HepG2 (cell line): Measurements from ENCODE around the gene C1D. TPM values are rescaled to one million over a fixed set of nuclear protein-coding genes. Genes with fewer than 3 reads are reported as not detected.

ENCODE experiments used
- ATAC-seq: fragments of 200-7000 bp; cut with Tn5 transposase; 3 replicates; pipeline ENCODE4 v1.9.1; 2020; ENCODE audit warnings: mild to moderate bottlenecking, moderate library complexity
- BruUV-seq: library from RNA; stranded (reverse); fragments of 400-500 nt; replicated peaks from 2 replicates; lab custom pipeline; 2021; lab: Mats Ljungman, UMichigan
- CTCF ChIA-PET: fragments of 300-600 bp; formaldehyde crosslinking; extraction: SDS; loops from one replicate; lab custom pipeline; 2021; ENCODE audit warnings: low total read pairs, inconsistent platforms, low intra/inter-chr PET ratio; lab: Yijun Ruan, JAX
- POLR2A ChIA-PET: fragments of 350-600 bp; sonication (Branson Sonifier 250); formaldehyde crosslinking; loops from one replicate; lab custom pipeline; 2020; ENCODE audit warnings: antibody characterized with exemption, inconsistent platforms; lab: Yijun Ruan, JAX
- DNase-seq: peaks from one replicate; pipeline ENCODE4 v3.0.0-alpha.2; 2015; ENCODE audit warnings: low spot score
- FAIRE-seq: peaks from 3 replicates; lab custom pipeline; 2011; peaks lifted over from hg19 to GRCh38; lab: Jason Lieb, UNC
- H2AFZ ChIP-seq: one replicate; pipeline ENCODE4 v1.6.1; 2011; ENCODE audit warnings: low read length, inconsistent platforms
- H3K27ac ChIP-seq: fragments of 300-600 bp; 3 replicates; pipeline ENCODE4 v1.8.0; 2011; ENCODE audit warnings: mixed run types, mild to moderate bottlenecking, mixed read lengths, low read length, inconsistent platforms; ENCODE audit not compliant: insufficient read depth; ENCODE audit errors: extremely low read length
- H3K27me3 ChIP-seq, 2 experiments: fragments of 200-600 bp in 1 of 2; 2 replicates in 1 of 2; 3 replicates in 1 of 2; pipeline versions ENCODE4 v1.6.0 to v1.8.0; 2011; ENCODE audit warnings: low read length in 2 of 2, mild to moderate bottlenecking in 2 of 2, moderate library complexity in 2 of 2, inconsistent platforms in 1 of 2; ENCODE audit not compliant: insufficient read depth in 2 of 2, control insufficient read depth in 1 of 2
- H3K36me3 ChIP-seq, 2 experiments: fragments of 200-600 bp in 1 of 2; replicated peaks in 1 of 2; 2 replicates in 1 of 2; 3 replicates in 1 of 2; pipeline versions ENCODE4 v1.5.1 to v1.8.0; 2011; ENCODE audit warnings: low read length in 2 of 2, inconsistent platforms in 1 of 2; ENCODE audit not compliant: insufficient read depth in 2 of 2, control insufficient read depth in 1 of 2
- H3K4me1 ChIP-seq: 2 replicates; pipeline ENCODE4 v1.5.1; 2012; ENCODE audit warnings: low read length, inconsistent platforms; ENCODE audit not compliant: insufficient read depth
- H3K4me2 ChIP-seq: 2 replicates; pipeline ENCODE4 v1.6.0; 2011; ENCODE audit warnings: low read depth, low read length, inconsistent platforms
- H3K4me3 ChIP-seq, 3 experiments: fragments of 200-600 bp in 1 of 3; sonication (generic), shearing (Covaris generic) in 1 of 3; replicated peaks in 1 of 3; 2 replicates each; pipeline ENCODE4 v1.5.1; 2011 to 2016; ENCODE audit warnings: low read length in 3 of 3, inconsistent platforms in 2 of 3, low read depth in 2 of 3, mild to moderate bottlenecking in 2 of 3, control low read depth in 1 of 3, mixed read lengths in 1 of 3; ENCODE audit not compliant: insufficient read depth in 1 of 3
- H3K79me2 ChIP-seq: one replicate; pipeline ENCODE4 v1.6.1; 2011; ENCODE audit warnings: low read length, inconsistent platforms; ENCODE audit not compliant: insufficient read depth
- H3K9ac ChIP-seq: 2 replicates; pipeline ENCODE4 v1.6.0; 2011; ENCODE audit warnings: mild to moderate bottlenecking, low read depth, low read length, inconsistent platforms; ENCODE audit not compliant: insufficient read depth
- H3K9me3 ChIP-seq: 2 replicates; pipeline ENCODE4 v1.5.1; 2012; ENCODE audit warnings: mild to moderate bottlenecking, low read length
- H4K20me1 ChIP-seq: 2 replicates; pipeline ENCODE4 v1.6.0; 2011; ENCODE audit warnings: inconsistent platforms, mild to moderate bottlenecking, low read length, moderate library complexity; ENCODE audit not compliant: insufficient read depth
- ATRX ChIP-seq: sonication (generic); formaldehyde crosslinking; IDR thresholded peaks from 2 replicates; pipeline ENCODE4 v1.4.0; 2020; ENCODE audit warnings: missing genetic modification reagents, borderline replicate concordance
- DPF2 ChIP-seq: sonication (generic); formaldehyde crosslinking; IDR thresholded peaks from 2 replicates; pipeline ENCODE4 v1.4.0; 2020; ENCODE audit warnings: mild to moderate bottlenecking, low read depth, missing genetic modification reagents, borderline replicate concordance
- PREB ChIP-seq: sonication (generic); formaldehyde crosslinking; IDR thresholded peaks from 2 replicates; pipeline ENCODE4 v1.4.0; 2020; ENCODE audit warnings: missing genetic modification reagents
- ZNF18 ChIP-seq: sonication (generic); formaldehyde crosslinking; IDR thresholded peaks from 2 replicates; pipeline ENCODE4 v1.8.0; 2022; ENCODE audit warnings: mild to moderate bottlenecking, missing genetic modification reagents; ENCODE audit not compliant: insufficient replicate concordance
- ZNF430 ChIP-seq: sonication (generic); formaldehyde crosslinking; IDR thresholded peaks from 2 replicates; pipeline ENCODE4 v1.9.0; 2021; ENCODE audit warnings: mild to moderate bottlenecking, missing genetic modification reagents
- ZNF609 ChIP-seq: sonication (generic); formaldehyde crosslinking; IDR thresholded peaks from 2 replicates; pipeline ENCODE4 v1.4.0; 2020; ENCODE audit warnings: mild to moderate bottlenecking, missing genetic modification reagents, borderline replicate concordance
- WGBS: methylation state at CpG from one replicate; pipeline ENCODE4 v1.1.6; 2017; ENCODE audit warnings: low lambda C conversion rate; 5-methylcytosine and 5-hydroxymethylcytosine counted together
- in situ Hi-C: cut with HindIII; loops from 2 replicates; pipeline ENCODE4 v1.10.0; 2017; ENCODE audit warnings: low pct_unique_long_range_greater_than_20kb; ENCODE audit not compliant: extremely low pct_ligation_motif_present
- intact Hi-C: fragments of 100-400 bp; cut with micrococcal nuclease; formaldehyde crosslinking; loops from one replicate; pipeline ENCODE4 v1.10.0; 2022; ENCODE audit not compliant: unreplicated experiment
- polyA plus RNA-seq, 8 experiments: library from polyadenylated mRNA; depleted of rRNA in 3 of 8; stranded (reverse) in 7 of 8; unstranded in 1 of 8; fragments of >200 nt; fragmentation: Illumina TruSeq in 4 of 8; extraction: Trizol in 4 of 8; gene quantifications; 2 replicates each; pipeline versions ENCODE4 v1.2.1 to v1.2.3, GENCODE V29; 2011 to 2016; ENCODE audit warnings: low read depth in 4 of 8, missing spikeins in 1 of 8, mixed read lengths in 1 of 8; ENCODE audit not compliant: insufficient read depth in 1 of 8
- total RNA-seq, 5 experiments: library from RNA; depleted of rRNA; stranded (reverse); fragments of >200 nt; fragmentation: Illumina TruSeq; extraction: Trizol; gene quantifications; 2 replicates each; pipeline ENCODE4 v1.2.3, GENCODE V29; 2016; ENCODE audit warnings: low read depth in 1 of 5

The C1D gene
- total and polyA plus RNA-seq, 2 of the 13 experiments (the other 11 are each of a cell fraction or from before 2014, with no cell fraction given), result 38.1 to 43.5 TPM

DNA sequence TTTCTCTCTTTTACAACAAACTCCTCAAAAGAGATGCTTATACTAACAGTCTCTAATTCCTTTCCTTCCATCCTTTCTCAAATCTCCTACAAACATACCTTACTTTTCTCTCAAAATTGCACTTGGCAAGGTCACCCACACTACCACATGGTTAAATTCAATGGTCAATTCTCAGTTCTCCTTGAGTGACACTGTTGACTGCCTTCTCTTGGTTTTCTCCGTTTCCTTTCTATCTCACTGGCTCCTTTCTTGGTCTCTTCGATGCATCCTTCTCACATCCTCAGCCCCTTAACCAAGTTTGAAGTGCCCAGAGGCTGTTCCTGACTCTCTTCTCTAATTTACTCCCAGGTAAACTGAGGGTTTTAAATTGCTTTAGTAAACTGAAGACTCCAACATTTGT, 12.5 kb downstream of the C1D start:
- Histone ChIP-seq H3K36me3 (peaks cover 0 to 1% of the 10 kb centered on the region in 2 experiments; a peak in 2 of 5 replicates), H3K4me1 (no peaks in the 10 kb centered on the region), H4K20me1 (no peaks in the 10 kb centered on the region; the same call in 1 of the 2 replicates), H3K9ac (no peak overlapping the region), H3K4me3 (no peak overlapping the region), H3K27me3 (no peaks in the 10 kb centered on the region), H3K27ac (no peak overlapping the region)
- in situ Hi-C loops, result no loop called here
- intact Hi-C loops, result no loop called here
- 100% methylated on average over 2 of the region's 2 CpGs for WGBS
- BruUV-seq, result no TSS peak
- no peak for ATAC-seq
- no peak for DNase-seq
- FAIRE-seq, result no peak
- CTCF ChIA-PET, result no interaction called here
- TF ChIP-seq PREB (CRISPR knock-in tag), result no peak
- TF ChIP-seq ZNF609 (CRISPR knock-in tag), result no peak
- no peak for TF ChIP-seq DPF2
- no peak for TF ChIP-seq ZNF430
- TF ChIP-seq ZNF18 (CRISPR knock-in tag), result no peak
- TF ChIP-seq ATRX (CRISPR knock-in tag), result no peak
- TF ChIP-seq, all 625 proteins: peak for 0
- no peak overlapping the region for H2AFZ ChIP-seq
- H3K4me2 ChIP-seq, result no peak overlapping the region
- H3K79me2 ChIP-seq, result peaks cover 66% of the 10 kb centered on the region
- POLR2A ChIA-PET, result no interaction called here
- H3K9me3 ChIP-seq, result no peaks in the 10 kb centered on the region
